A549 (cell line): ENCODE measurements around the gene NPBWR2. TPM values are rescaled to one million over a fixed set of nuclear protein-coding genes. Genes with fewer than 3 reads are reported as not detected.

ENCODE experiments used
- ATAC-seq, 2 experiments: fragments of 200-7000 bp in 1 of 2; fragments of >200 bp in 1 of 2; cut with Nextera tagmentation in 1 of 2; cut with Tn5 transposase in 1 of 2; 3 replicates each; pipeline versions ENCODE4 v1.8.0 to v1.9.1; 2018 to 2020; ENCODE audit warnings: mild to moderate bottlenecking in 1 of 2, moderate library complexity in 1 of 2
- CTCF ChIA-PET: fragments of 300-600 bp; sonication (Branson Sonifier 250); formaldehyde crosslinking; extraction: SDS; loops from one replicate; lab custom pipeline; 2021; ENCODE audit warnings: antibody characterized with exemption, inconsistent platforms; lab: Yijun Ruan, JAX
- POLR2A ChIA-PET: fragments of 350-600 bp; formaldehyde crosslinking; extraction: SDS; loops from one replicate; lab custom pipeline; 2021; ENCODE audit warnings: antibody characterized with exemption, inconsistent platforms; lab: Yijun Ruan, JAX
- DNase-seq, 2 experiments: peaks; one replicate each; pipeline versions ENCODE4 v3.0.0 to v3.0.0-alpha.2; 2011 to 2016; ENCODE audit warnings: low read depth in 1 of 2, low spot score in 1 of 2
- FAIRE-seq: peaks from 2 replicates; lab custom pipeline; 2011; peaks lifted over from hg19 to GRCh38; lab: Jason Lieb, UNC
- H3K27ac ChIP-seq, 2 experiments: fragments of >200 bp; sonication (Bioruptor Twin); formaldehyde crosslinking; 3 replicates each; pipeline ENCODE4 v1.5.1; 2016 to 2017
- H3K4me1 ChIP-seq: fragments of >200 bp; sonication (Bioruptor Twin); formaldehyde crosslinking; 3 replicates; pipeline ENCODE4 v1.6.1; 2016
- H3K4me2 ChIP-seq: fragments of >200 bp; sonication (Bioruptor Twin); formaldehyde crosslinking; 3 replicates; pipeline ENCODE4 v1.6.1; 2016
- H3K4me3 ChIP-seq: fragments of >200 bp; sonication (Bioruptor Twin); formaldehyde crosslinking; 3 replicates; pipeline ENCODE4 v1.5.1; 2016
- H3K9me3 ChIP-seq: fragments of >200 bp; sonication (Bioruptor Twin); formaldehyde crosslinking; 3 replicates; pipeline ENCODE4 v1.6.1; 2016
- BHLHE40 ChIP-seq: IDR thresholded peaks from 2 replicates; pipeline ENCODE4 v1.6.1; 2012; ENCODE audit warnings: low read depth, low read length, inconsistent platforms
- CEBPB ChIP-seq, 2 experiments: fragments of >200 bp in 1 of 2; sonication (Bioruptor Twin) in 1 of 2; formaldehyde crosslinking in 1 of 2; IDR thresholded peaks; 2 replicates each; pipeline ENCODE4 v1.6.1; 2012 to 2016
- CHD4 ChIP-seq: fragments of 200-600 bp; sonication (generic); IDR thresholded peaks from 2 replicates; pipeline ENCODE4 v1.6.1; 2016; ENCODE audit warnings: antibody characterized with exemption, mild to moderate bottlenecking, borderline replicate concordance
- FOSB ChIP-seq: fragments of 250-450 bp; sonication (Bioruptor Pico); IDR thresholded peaks from 2 replicates; pipeline ENCODE4 v1.5.0; 2020; ENCODE audit warnings: mild to moderate bottlenecking, moderate library complexity
- FOXS1 ChIP-seq: fragments of 250-450 bp; sonication (Bioruptor Pico); IDR thresholded peaks from 2 replicates; pipeline ENCODE4 v1.5.0; 2020; ENCODE audit warnings: mild to moderate bottlenecking, moderate library complexity
- GATA3 ChIP-seq: IDR thresholded peaks from 2 replicates; pipeline ENCODE4 v1.6.1; 2012; ENCODE audit warnings: borderline replicate concordance
- HDAC2 ChIP-seq: fragments of 200-600 bp; sonication (generic); IDR thresholded peaks from 2 replicates; pipeline ENCODE4 v1.6.1; 2016
- JUNB ChIP-seq: fragments of >200 bp; sonication (Bioruptor Twin); formaldehyde crosslinking; IDR thresholded peaks from 2 replicates; pipeline ENCODE4 v1.6.1; 2016
- MAFK ChIP-seq: fragments of 450-650 bp; IDR thresholded peaks from 2 replicates; pipeline ENCODE4 v1.6.1; 2014; ENCODE audit not compliant: partially characterized antibody
- NPAS2 ChIP-seq: fragments of 250-450 bp; sonication (Bioruptor Pico); IDR thresholded peaks from 2 replicates; pipeline ENCODE4 v1.8.0; 2022; ENCODE audit warnings: mild to moderate bottlenecking, moderate library complexity, borderline replicate concordance
- RAD21 ChIP-seq, 2 experiments: fragments of >200 bp in 1 of 2; sonication (Bioruptor Twin) in 1 of 2; formaldehyde crosslinking in 1 of 2; IDR thresholded peaks in 1 of 2; conservative IDR thresholded peaks in 1 of 2; 2 replicates in 1 of 2; 3 replicates in 1 of 2; pipeline ENCODE4 v1.6.1; 2012 to 2018; ENCODE audit warnings: inconsistent platforms in 1 of 2
- SMC3 ChIP-seq: fragments of >200 bp; sonication (Bioruptor Twin); formaldehyde crosslinking; IDR thresholded peaks from 3 replicates; pipeline ENCODE4 v1.6.1; 2018; ENCODE audit warnings: inconsistent platforms
- TFCP2L1 ChIP-seq: fragments of 250-450 bp; sonication (Bioruptor Pico); IDR thresholded peaks from 2 replicates; pipeline ENCODE4 v1.5.0; 2021; ENCODE audit warnings: mild to moderate bottlenecking
- ZC3H11A ChIP-seq: fragments of 450-650 bp; IDR thresholded peaks from 2 replicates; pipeline ENCODE4 v1.6.1; 2014; ENCODE audit warnings: antibody characterized with exemption, mild to moderate bottlenecking
- WGBS: methylation state at CpG from one replicate; pipeline ENCODE4 v1.1.6; 2017; ENCODE audit errors: missing lambda C conversion rate; 5-methylcytosine and 5-hydroxymethylcytosine counted together
- polyA plus RNA-seq, 4 experiments: library from polyadenylated mRNA; depleted of rRNA in 3 of 4; stranded (reverse); fragments of >200 nt; fragmentation: RNase III in 1 of 4; extraction: RNeasy Plus Mini Kit Qiagen cat#74134 plus additional on column Dnase treatment in 1 of 4; gene quantifications; 2 replicates in 3 of 4; 3 replicates in 1 of 4; pipeline ENCODE4 v1.2.3, GENCODE V29; 2011 to 2017
- TF ChIP-seq, protein P1 (sequence below): IDR thresholded peaks from 2 replicates; pipeline ENCODE4 v1.6.1; 2012; ENCODE audit warnings: low read depth, borderline replicate concordance
- TF ChIP-seq, protein P2 (sequence below): fragments of >200 bp; sonication (Bioruptor Twin); formaldehyde crosslinking; IDR thresholded peaks from 2 replicates; pipeline ENCODE4 v1.6.1; 2016
- TF ChIP-seq, protein P3 (sequence below): IDR thresholded peaks from 2 replicates; pipeline ENCODE4 v1.6.1; 2012
- TF ChIP-seq, protein P4 (sequence below): fragments of 250-450 bp; sonication (Bioruptor Pico); IDR thresholded peaks from 2 replicates; pipeline ENCODE4 v1.5.0; 2021; ENCODE audit warnings: mild to moderate bottlenecking, moderate library complexity, borderline replicate concordance
- TF ChIP-seq, protein P5 (sequence below): fragments of 150-350 bp; IDR thresholded peaks from 2 replicates; pipeline ENCODE4 v1.6.1; 2014; ENCODE audit warnings: low read depth, mild to moderate bottlenecking, low read length
- TF ChIP-seq, protein P6 (sequence below): fragments of 450-650 bp; IDR thresholded peaks from 2 replicates; pipeline ENCODE4 v1.6.1; 2014; ENCODE audit warnings: antibody characterized with exemption
- TF ChIP-seq, protein P7 (sequence below): fragments of >200 bp; sonication (Bioruptor Twin); formaldehyde crosslinking; IDR thresholded peaks from 3 replicates; pipeline ENCODE4 v1.5.1; 2016

The NPBWR2 gene
- polyA plus RNA-seq, 2 of the 4 experiments (the other 2 are of a cell fraction), result not detected

DNA sequence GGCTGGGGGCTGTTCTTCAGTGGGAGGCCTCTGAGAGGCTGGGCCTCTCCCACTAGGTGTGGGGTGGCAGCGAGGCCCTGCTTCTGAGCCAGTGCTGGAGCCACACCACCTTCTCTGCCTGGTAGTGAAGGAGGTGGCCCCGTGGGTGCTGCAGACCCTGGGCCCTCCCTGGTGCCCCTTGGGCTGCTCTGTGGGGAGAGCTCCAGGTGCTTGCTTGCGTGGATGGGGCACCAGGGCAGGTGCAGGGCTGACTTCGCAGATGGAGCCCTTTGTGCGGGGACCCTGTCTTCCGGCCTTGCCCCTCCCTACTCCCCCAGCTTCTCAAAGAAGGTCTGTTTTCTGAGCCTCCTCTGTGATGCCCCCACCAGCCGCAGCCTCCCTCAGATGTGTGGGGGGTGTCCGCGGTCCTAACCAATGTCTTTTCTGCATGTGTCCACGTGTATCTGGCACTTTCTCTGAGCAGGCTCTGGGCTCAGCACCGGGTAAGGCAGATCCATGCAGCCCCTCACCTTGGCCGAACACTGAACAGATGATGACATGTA, 39.6 kb upstream of the NPBWR2 start:
- DNase-seq, result no peak

DNA sequence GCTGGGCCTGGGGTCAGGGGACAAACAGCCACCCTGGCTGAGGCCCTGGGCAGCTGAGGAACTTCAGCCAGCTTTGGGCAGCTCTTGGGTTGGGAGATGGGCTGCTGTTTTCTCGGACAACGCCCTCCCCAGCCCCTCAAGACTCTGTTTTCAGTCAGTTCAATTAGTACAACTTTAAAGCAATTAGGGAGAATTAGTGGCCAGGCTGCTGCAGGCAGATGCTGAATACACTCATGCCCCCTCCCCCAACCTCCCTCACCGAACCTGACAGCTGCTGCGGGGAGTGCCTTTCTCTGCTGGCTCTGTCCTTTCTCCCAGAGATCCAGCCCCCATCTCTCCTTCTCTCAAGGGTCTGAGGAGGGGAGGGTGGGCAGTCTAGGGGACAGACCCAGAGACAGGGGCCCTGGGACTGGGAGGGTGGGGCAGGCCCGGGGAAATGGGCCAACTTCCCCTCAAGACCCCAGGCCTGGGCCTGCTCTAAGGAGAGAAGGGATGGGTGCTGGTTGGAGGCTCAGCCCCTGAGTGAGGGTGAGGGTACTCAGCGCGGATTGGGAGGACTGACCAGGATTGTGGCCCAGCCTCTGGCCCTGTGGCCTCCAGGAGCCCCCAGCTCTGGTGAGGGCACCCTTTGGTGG, 39.1 kb upstream of the NPBWR2 start:
- ChIA-PET CTCF (interaction anchor here (0.6 to 1.3 kb wide), 2 partner anchors 25 to 70 kb away, joined by 3 read pairs; no protein-coding TSS in a partner anchor), POLR2A (no interaction called here)
- 44% methylated on average over 6 of the region's 7 CpGs for WGBS
- H3K27ac ChIP-seq, result no peak overlapping the region
- no peak for ATAC-seq
- FAIRE-seq, result no peak
- H3K9me3 ChIP-seq, result peaks cover 20% of the 10 kb centered on the region
- TF ChIP-seq NPAS2 (CRISPR knock-in tag) (no peak), JUNB (no peak), HDAC2 (no peak), TFCP2L1 (CRISPR knock-in tag) (no peak), FOXS1 (CRISPR knock-in tag) (no peak), ZC3H11A (no peak)
- TF ChIP-seq, protein P1, sequence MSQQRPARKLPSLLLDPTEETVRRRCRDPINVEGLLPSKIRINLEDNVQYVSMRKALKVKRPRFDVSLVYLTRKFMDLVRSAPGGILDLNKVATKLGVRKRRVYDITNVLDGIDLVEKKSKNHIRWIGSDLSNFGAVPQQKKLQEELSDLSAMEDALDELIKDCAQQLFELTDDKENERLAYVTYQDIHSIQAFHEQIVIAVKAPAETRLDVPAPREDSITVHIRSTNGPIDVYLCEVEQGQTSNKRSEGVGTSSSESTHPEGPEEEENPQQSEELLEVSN, result no peak
- no peak for DNase-seq
- no peaks in the 10 kb centered on the region for H3K4me1 ChIP-seq
- no peak overlapping the region for H3K4me3 ChIP-seq
- H3K4me2 ChIP-seq, result no peak overlapping the region

More for the DNA sequence above, 39.6 kb upstream of the NPBWR2 start:
- 44% methylated on average over 12 of the region's 12 CpGs for WGBS
- CTCF ChIA-PET, result interaction anchor here (1.3 kb wide), 1 partner anchor 25 kb away, joined by 3 read pairs; no protein-coding TSS in a partner anchor
- POLR2A ChIA-PET, result no interaction called here
- ATAC-seq (no peak), FAIRE-seq (no peak)
- Histone ChIP-seq H3K4me3 (no peak overlapping the region), H3K4me2 (no peak overlapping the region), H3K9me3 (peaks cover 20% of the 10 kb centered on the region), H3K4me1 (no peaks in the 10 kb centered on the region), H3K27ac (no peak overlapping the region)
- TF ChIP-seq BHLHE40, result no peak
- TF ChIP-seq, protein P2, sequence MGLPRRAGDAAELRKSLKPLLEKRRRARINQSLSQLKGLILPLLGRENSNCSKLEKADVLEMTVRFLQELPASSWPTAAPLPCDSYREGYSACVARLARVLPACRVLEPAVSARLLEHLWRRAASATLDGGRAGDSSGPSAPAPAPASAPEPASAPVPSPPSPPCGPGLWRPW, result no peak
- TF ChIP-seq RAD21 (conservative IDR thresholded peaks at IDR 0.05 in 1 of 2, IDR thresholded peaks at IDR 0.05 in 1 of 2), result no peak
- TF ChIP-seq, protein P3, sequence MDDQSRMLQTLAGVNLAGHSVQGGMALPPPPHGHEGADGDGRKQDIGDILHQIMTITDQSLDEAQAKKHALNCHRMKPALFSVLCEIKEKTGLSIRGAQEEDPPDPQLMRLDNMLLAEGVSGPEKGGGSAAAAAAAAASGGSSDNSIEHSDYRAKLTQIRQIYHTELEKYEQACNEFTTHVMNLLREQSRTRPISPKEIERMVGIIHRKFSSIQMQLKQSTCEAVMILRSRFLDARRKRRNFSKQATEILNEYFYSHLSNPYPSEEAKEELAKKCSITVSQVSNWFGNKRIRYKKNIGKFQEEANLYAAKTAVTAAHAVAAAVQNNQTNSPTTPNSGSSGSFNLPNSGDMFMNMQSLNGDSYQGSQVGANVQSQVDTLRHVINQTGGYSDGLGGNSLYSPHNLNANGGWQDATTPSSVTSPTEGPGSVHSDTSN, result no peak
- TF ChIP-seq, protein P4, sequence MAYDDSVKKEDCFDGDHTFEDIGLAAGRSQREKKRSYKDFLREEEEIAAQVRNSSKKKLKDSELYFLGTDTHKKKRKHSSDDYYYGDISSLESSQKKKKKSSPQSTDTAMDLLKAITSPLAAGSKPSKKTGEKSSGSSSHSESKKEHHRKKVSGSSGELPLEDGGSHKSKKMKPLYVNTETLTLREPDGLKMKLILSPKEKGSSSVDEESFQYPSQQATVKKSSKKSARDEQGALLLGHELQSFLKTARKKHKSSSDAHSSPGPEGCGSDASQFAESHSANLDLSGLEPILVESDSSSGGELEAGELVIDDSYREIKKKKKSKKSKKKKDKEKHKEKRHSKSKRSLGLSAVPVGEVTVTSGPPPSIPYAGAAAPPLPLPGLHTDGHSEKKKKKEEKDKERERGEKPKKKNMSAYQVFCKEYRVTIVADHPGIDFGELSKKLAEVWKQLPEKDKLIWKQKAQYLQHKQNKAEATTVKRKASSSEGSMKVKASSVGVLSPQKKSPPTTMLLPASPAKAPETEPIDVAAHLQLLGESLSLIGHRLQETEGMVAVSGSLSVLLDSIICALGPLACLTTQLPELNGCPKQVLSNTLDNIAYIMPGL (CRISPR knock-in tag), result no peak

DNA sequence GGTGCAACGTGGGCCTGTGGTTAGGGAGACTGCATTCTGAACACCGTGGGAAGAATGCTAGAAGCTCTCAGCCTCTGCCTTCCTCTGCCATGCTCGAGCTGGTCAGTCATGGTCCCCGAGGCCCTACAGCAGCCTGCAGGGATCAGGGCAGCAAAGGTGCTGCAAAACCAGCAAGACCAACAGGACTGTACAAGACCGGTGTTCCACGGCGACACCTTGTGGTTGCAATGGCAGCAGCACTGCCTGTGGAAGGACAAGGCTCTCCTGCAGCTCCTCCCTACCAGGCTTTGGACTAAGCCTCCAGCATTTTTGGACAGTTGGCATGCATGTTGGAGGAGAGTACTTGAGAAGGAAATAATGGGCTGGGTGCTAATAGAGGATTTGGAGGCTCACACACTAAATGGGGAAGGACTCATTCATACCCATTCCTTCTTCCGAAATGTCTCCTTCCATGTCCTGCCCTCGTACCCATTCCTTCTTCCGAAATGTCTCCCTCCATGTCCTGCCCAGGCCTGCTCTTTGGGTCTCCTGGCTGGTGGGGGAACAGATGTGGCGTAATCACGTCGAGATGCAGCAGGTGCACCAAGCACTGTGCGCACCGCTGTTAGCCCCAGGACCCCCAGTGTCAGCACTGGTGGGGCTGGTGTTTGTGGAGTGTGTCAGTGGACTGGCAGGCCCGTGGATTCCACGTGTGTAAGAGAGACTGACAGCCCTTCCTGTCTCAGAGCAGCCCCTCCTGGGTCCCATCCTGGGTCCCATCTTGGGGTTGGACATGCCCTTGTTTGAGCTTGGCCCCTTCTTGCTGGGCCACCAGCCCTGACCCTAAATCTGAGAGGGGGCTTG, 38.3 kb upstream of the NPBWR2 start:
- no peaks in the 10 kb centered on the region for H3K4me1 ChIP-seq
- no peak overlapping the region for H3K27ac ChIP-seq
- DNase-seq (peak in 1 of 2 experiments; percentile 48), FAIRE-seq (no peak), ATAC-seq (0 out of 6 replicates have a peak, but pooled peaks of 1 of the 2 experiments have one; percentile 29)
- H3K9me3 ChIP-seq, result peaks cover 20% of the 10 kb centered on the region
- no peak overlapping the region for H3K4me2 ChIP-seq
- no peak overlapping the region for H3K4me3 ChIP-seq
- ChIA-PET POLR2A (no interaction called here), CTCF (interaction anchor here (0.6 to 2.0 kb wide), 5 partner anchors 9 to 69 kb away, joined by 3 to 9 read pairs (median 3); partner anchors contain the start of gene LKAAEAR1)
- 50% methylated on average over 17 of the region's 17 CpGs for WGBS
- TF ChIP-seq BHLHE40 (no peak), SMC3 (no peak), FOXS1 (CRISPR knock-in tag) (no peak), CEBPB (IDR thresholded peaks at IDR 0.05) (no peak), MAFK (no peak), CHD4 (no peak), NPAS2 (CRISPR knock-in tag) (no peak), FOSB (CRISPR knock-in tag) (no peak), GATA3 (no peak)
- TF ChIP-seq, protein P5, sequence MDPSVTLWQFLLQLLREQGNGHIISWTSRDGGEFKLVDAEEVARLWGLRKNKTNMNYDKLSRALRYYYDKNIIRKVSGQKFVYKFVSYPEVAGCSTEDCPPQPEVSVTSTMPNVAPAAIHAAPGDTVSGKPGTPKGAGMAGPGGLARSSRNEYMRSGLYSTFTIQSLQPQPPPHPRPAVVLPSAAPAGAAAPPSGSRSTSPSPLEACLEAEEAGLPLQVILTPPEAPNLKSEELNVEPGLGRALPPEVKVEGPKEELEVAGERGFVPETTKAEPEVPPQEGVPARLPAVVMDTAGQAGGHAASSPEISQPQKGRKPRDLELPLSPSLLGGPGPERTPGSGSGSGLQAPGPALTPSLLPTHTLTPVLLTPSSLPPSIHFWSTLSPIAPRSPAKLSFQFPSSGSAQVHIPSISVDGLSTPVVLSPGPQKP, result no peak
- TF ChIP-seq, protein P2, result no peak
- TF ChIP-seq, protein P6, sequence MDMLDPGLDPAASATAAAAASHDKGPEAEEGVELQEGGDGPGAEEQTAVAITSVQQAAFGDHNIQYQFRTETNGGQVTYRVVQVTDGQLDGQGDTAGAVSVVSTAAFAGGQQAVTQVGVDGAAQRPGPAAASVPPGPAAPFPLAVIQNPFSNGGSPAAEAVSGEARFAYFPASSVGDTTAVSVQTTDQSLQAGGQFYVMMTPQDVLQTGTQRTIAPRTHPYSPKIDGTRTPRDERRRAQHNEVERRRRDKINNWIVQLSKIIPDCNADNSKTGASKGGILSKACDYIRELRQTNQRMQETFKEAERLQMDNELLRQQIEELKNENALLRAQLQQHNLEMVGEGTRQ, result no peak
- TF ChIP-seq, protein P7, sequence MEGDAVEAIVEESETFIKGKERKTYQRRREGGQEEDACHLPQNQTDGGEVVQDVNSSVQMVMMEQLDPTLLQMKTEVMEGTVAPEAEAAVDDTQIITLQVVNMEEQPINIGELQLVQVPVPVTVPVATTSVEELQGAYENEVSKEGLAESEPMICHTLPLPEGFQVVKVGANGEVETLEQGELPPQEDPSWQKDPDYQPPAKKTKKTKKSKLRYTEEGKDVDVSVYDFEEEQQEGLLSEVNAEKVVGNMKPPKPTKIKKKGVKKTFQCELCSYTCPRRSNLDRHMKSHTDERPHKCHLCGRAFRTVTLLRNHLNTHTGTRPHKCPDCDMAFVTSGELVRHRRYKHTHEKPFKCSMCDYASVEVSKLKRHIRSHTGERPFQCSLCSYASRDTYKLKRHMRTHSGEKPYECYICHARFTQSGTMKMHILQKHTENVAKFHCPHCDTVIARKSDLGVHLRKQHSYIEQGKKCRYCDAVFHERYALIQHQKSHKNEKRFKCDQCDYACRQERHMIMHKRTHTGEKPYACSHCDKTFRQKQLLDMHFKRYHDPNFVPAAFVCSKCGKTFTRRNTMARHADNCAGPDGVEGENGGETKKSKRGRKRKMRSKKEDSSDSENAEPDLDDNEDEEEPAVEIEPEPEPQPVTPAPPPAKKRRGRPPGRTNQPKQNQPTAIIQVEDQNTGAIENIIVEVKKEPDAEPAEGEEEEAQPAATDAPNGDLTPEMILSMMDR, result no peak
